22Rv1 (cell line): ENCODE results near the gene TTC1.

Experiments used
- H3K27ac ChIP-seq: fragments of 450-650 bp; 2 replicates; pipeline ENCODE4 v1.5.1; 2017
- CTCF ChIP-seq: fragments of 450-650 bp; IDR thresholded peaks from 2 replicates; pipeline ENCODE4 v1.5.1; 2017; ENCODE audit warnings: mild to moderate bottlenecking
- ZFX ChIP-seq: fragments of 450-650 bp; IDR thresholded peaks from 2 replicates; pipeline ENCODE4 v1.6.1; 2017; ENCODE audit warnings: antibody characterized with exemption, borderline replicate concordance

The TTC1 gene

GRCh38 chr5:160105686-160106360 lies 96.9 kb downstream of the TTC1 start:
- no peak for TF ChIP-seq CTCF
- no peak for TF ChIP-seq ZFX
- H3K27ac ChIP-seq: no peak overlapping the region

- TF ChIP-seq ZFX: no peak
- no peak for TF ChIP-seq CTCF
- H3K27ac ChIP-seq: no peak overlapping the region
Observed at GRCh38 chr5:160108124-160108523, 99.2 kb downstream of the TTC1 start.
